HG02852 (cell line): ENCODE data around the gene NEDD4.
"Not testable (repeated sequence)": the region's sequence is repeated elsewhere in the genome, so short reads cannot be mapped to it uniquely, and the experiment has no call there.

ENCODE experiments used
- ATAC-seq: cut with Tn5 transposase; IDR thresholded peaks from one replicate; pipeline ENCODE4 v1.9.1; 2021; ENCODE audit warnings: mild to moderate bottlenecking, moderate library complexity; ENCODE audit not compliant: unreplicated experiment

The NEDD4 gene

GRCh38 chr15:55789066-55789660 lies 204.2 kb downstream of the NEDD4 start:
- no peak for ATAC-seq

- no peak for ATAC-seq
Observed at GRCh38 chr15:55786341-55786740, 207.1 kb downstream of the NEDD4 start.

GRCh38 chr15:55785593-55785992 lies 207.8 kb downstream of the NEDD4 start:
- ATAC-seq, result not testable (repeated sequence)

- ATAC-seq, result no peak
Observed at GRCh38 chr15:55784286-55784685, 209.1 kb downstream of the NEDD4 start.

- ATAC-seq, result no peak
Observed at GRCh38 chr15:55782901-55783300, 210.5 kb downstream of the NEDD4 start.

GRCh38 chr15:55780292-55780691 lies 213.1 kb downstream of the NEDD4 start:
- no peak for ATAC-seq

- ATAC-seq, result no peak
Observed at GRCh38 chr15:55778932-55779331, 214.5 kb downstream of the NEDD4 start.
